HL-60 (cell line): ENCODE measurements around the gene KCNMA1.

Source experiments
- GABPA ChIP-seq: IDR thresholded peaks from 2 replicates; pipeline ENCODE4 v1.6.1; 2012; ENCODE audit warnings: low read depth
- POLR2AphosphoS5 ChIP-seq: IDR thresholded peaks from 2 replicates; pipeline ENCODE4 v1.6.1; 2012; ENCODE audit warnings: low read depth
- SPI1 ChIP-seq: IDR thresholded peaks from 2 replicates; pipeline ENCODE4 v1.6.1; 2012; ENCODE audit warnings: low read depth, mild to moderate bottlenecking, borderline replicate concordance
- TF ChIP-seq, protein P1 (sequence below): IDR thresholded peaks from one replicate; pipeline ENCODE4 v1.5.1; 2011; ENCODE audit warnings: low read length, control low read depth, inconsistent platforms; ENCODE audit not compliant: insufficient read depth
- TF ChIP-seq, protein P2 (sequence below): IDR thresholded peaks from 2 replicates; pipeline ENCODE4 v1.6.1; 2012; ENCODE audit warnings: low read depth; ENCODE audit not compliant: insufficient replicate concordance

DNA sequence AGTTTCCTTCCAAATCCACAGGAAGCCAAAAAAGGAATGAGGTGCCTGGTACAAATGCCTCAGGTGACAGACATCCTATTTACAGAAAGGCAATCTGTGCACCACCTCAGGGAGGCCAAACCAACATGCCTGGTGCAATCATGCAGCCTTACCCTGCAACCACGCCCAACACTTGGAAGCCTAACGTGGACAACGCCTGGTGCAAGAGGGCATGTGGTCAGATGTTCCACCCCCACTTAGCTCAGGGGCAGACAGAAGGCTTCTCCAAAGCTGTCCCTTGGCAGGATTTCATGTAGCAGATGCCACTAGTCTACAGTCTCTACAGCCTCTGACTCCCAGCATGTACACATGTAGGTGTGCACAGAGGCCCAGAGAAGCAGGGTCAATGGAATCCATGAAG, 89.5 kb downstream of the KCNMA1 start:
- TF ChIP-seq, protein P1, sequence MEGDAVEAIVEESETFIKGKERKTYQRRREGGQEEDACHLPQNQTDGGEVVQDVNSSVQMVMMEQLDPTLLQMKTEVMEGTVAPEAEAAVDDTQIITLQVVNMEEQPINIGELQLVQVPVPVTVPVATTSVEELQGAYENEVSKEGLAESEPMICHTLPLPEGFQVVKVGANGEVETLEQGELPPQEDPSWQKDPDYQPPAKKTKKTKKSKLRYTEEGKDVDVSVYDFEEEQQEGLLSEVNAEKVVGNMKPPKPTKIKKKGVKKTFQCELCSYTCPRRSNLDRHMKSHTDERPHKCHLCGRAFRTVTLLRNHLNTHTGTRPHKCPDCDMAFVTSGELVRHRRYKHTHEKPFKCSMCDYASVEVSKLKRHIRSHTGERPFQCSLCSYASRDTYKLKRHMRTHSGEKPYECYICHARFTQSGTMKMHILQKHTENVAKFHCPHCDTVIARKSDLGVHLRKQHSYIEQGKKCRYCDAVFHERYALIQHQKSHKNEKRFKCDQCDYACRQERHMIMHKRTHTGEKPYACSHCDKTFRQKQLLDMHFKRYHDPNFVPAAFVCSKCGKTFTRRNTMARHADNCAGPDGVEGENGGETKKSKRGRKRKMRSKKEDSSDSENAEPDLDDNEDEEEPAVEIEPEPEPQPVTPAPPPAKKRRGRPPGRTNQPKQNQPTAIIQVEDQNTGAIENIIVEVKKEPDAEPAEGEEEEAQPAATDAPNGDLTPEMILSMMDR, result no peak
- no peak for TF ChIP-seq SPI1
- TF ChIP-seq, protein P2, sequence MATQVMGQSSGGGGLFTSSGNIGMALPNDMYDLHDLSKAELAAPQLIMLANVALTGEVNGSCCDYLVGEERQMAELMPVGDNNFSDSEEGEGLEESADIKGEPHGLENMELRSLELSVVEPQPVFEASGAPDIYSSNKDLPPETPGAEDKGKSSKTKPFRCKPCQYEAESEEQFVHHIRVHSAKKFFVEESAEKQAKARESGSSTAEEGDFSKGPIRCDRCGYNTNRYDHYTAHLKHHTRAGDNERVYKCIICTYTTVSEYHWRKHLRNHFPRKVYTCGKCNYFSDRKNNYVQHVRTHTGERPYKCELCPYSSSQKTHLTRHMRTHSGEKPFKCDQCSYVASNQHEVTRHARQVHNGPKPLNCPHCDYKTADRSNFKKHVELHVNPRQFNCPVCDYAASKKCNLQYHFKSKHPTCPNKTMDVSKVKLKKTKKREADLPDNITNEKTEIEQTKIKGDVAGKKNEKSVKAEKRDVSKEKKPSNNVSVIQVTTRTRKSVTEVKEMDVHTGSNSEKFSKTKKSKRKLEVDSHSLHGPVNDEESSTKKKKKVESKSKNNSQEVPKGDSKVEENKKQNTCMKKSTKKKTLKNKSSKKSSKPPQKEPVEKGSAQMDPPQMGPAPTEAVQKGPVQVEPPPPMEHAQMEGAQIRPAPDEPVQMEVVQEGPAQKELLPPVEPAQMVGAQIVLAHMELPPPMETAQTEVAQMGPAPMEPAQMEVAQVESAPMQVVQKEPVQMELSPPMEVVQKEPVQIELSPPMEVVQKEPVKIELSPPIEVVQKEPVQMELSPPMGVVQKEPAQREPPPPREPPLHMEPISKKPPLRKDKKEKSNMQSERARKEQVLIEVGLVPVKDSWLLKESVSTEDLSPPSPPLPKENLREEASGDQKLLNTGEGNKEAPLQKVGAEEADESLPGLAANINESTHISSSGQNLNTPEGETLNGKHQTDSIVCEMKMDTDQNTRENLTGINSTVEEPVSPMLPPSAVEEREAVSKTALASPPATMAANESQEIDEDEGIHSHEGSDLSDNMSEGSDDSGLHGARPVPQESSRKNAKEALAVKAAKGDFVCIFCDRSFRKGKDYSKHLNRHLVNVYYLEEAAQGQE, result no peak
- TF ChIP-seq GABPA, result no peak
- no peak for TF ChIP-seq POLR2AphosphoS5
